Measurements from ENCODE around the gene EI24.

The EI24 gene

GRCh38 chr11:125550780-125551179 lies 18.5 kb upstream of the EI24 start:
- no peak for TF ChIP-seq CTCF (IDR thresholded peaks at IDR 0.05; ENCODE audit: borderline replicate concordance, insufficient read depth, low read depth, low read length)
- H3K4me3 ChIP-seq (ENCODE audit: low read depth, low read length): no peak overlapping the region

GRCh38 chr11:125551835-125552342 lies 17.4 kb upstream of the EI24 start:
- TF ChIP-seq CTCF (IDR thresholded peaks at IDR 0.05; ENCODE audit: borderline replicate concordance, insufficient read depth, low read depth, low read length): no peak
- no peak overlapping the region for H3K4me3 ChIP-seq (ENCODE audit: low read depth, low read length)

- H3K4me3 ChIP-seq (ENCODE audit: low read depth, low read length): no peak overlapping the region
- no peak for TF ChIP-seq CTCF (IDR thresholded peaks at IDR 0.05; ENCODE audit: borderline replicate concordance, insufficient read depth, low read depth, low read length)
Measured at GRCh38 chr11:125552927-125553326, 16.4 kb upstream of the EI24 start.

- no peak for TF ChIP-seq CTCF (IDR thresholded peaks at IDR 0.05; ENCODE audit: borderline replicate concordance, insufficient read depth, low read depth, low read length)
- no peak overlapping the region for H3K4me3 ChIP-seq (ENCODE audit: low read depth, low read length)
Measured at GRCh38 chr11:125553357-125553756, 15.9 kb upstream of the EI24 start.

- no peak overlapping the region for H3K4me3 ChIP-seq (ENCODE audit: low read depth, low read length)
- TF ChIP-seq CTCF (IDR thresholded peaks at IDR 0.05; ENCODE audit: borderline replicate concordance, insufficient read depth, low read depth, low read length): no peak
Measured at GRCh38 chr11:125554038-125554437, 15.2 kb upstream of the EI24 start.

- no peak for TF ChIP-seq CTCF (IDR thresholded peaks at IDR 0.05; ENCODE audit: borderline replicate concordance, insufficient read depth, low read depth, low read length)
- no peak overlapping the region for H3K4me3 ChIP-seq (ENCODE audit: low read depth, low read length)
Measured at GRCh38 chr11:125559888-125560287, 9.4 kb upstream of the EI24 start.

- TF ChIP-seq CTCF (IDR thresholded peaks at IDR 0.05; ENCODE audit: borderline replicate concordance, insufficient read depth, low read depth, low read length): no peak
- no peak overlapping the region for H3K4me3 ChIP-seq (ENCODE audit: low read depth, low read length)
Measured at GRCh38 chr11:125561924-125562323, 7.4 kb upstream of the EI24 start.
